Nephron progenitor cell (in vitro differentiated cells): Measurements from ENCODE around the gene MARCHF3.
"Not testable (repeated sequence)": the region's sequence is repeated elsewhere in the genome, so short reads cannot be mapped to it uniquely, and the experiment has no call there.

Experiments
- DNase-seq: peaks from one replicate; pipeline ENCODE4 v3.0.0; 2021
- H3K27ac Mint-ChIP-seq: 2 replicates; pipeline ENCODE4 v1.8.0; 2021; ENCODE audit warnings: mild to moderate bottlenecking, moderate library complexity, mixed read lengths
- H3K27me3 Mint-ChIP-seq: 2 replicates; pipeline ENCODE4 v1.8.0; 2021; ENCODE audit warnings: mild to moderate bottlenecking, low read depth, mixed read lengths; ENCODE audit not compliant: poor library complexity
- H3K36me3 Mint-ChIP-seq: 2 replicates; pipeline ENCODE4 v1.8.0; 2021; ENCODE audit warnings: low read depth, mixed read lengths
- H3K4me1 Mint-ChIP-seq: 2 replicates; pipeline ENCODE4 v1.8.0; 2021; ENCODE audit warnings: mixed read lengths
- H3K4me3 Mint-ChIP-seq: 2 replicates; pipeline ENCODE4 v1.8.0; 2021; ENCODE audit warnings: mild to moderate bottlenecking, moderate library complexity, mixed read lengths
- H3K9me3 Mint-ChIP-seq: 2 replicates; pipeline ENCODE4 v1.8.0; 2021; ENCODE audit warnings: mild to moderate bottlenecking, moderate library complexity, mixed read lengths
- CTCF ChIP-seq: fragments of 200-600 bp; sonication (generic); IDR thresholded peaks from 2 replicates; pipeline ENCODE4 v1.5.0; 2021; ENCODE audit warnings: antibody characterized with exemption

Gene MARCHF3

GRCh38 chr5:126897851-126898630 lies 132.3 kb downstream of the MARCHF3 start:
- peaks cover 31% of the 10 kb centered on the region for H3K9me3 Mint-ChIP-seq
- H3K4me3 Mint-ChIP-seq, result no peak overlapping the region
- TF ChIP-seq CTCF, result no peak
- no peak for DNase-seq
- H3K27me3 Mint-ChIP-seq, result peaks cover 4% of the 10 kb centered on the region
- H3K27ac Mint-ChIP-seq, result no peak overlapping the region
- H3K4me1 Mint-ChIP-seq, result peaks cover 16% of the 10 kb centered on the region
- H3K36me3 Mint-ChIP-seq, result peaks cover 43% of the 10 kb centered on the region

GRCh38 chr5:126896170-126896702 lies 134.1 kb downstream of the MARCHF3 start:
- Mint-ChIP-seq H3K27me3 (peaks cover 4% of the 10 kb centered on the region), H3K4me3 (no peak overlapping the region), H3K4me1 (peaks cover 16% of the 10 kb centered on the region), H3K27ac (peak overlapping the region; percentile 91), H3K9me3 (peaks cover 29% of the 10 kb centered on the region), H3K36me3 (peaks cover 34% of the 10 kb centered on the region)
- no peak for DNase-seq
- no peak for TF ChIP-seq CTCF

DNA sequence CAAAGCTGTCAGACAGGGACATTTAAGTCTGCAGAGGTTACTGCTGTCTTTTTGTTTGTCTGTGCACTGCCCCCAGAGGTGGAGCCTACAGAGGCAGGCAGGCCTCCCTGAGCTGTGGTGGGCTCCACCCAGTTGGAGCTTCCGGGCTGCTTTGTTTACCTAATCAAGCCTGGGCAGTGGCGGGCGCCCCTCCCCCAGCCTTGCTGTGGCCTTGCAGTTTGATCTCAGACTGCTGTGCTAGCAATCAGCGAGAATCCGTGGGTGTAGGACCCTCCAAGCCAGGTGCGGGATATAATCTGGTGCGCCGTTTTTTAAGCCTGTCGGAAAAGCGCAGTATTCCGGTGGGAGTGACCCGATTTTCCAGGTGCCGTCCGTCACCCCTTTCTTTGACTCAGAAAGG lies 134.6 kb downstream of the MARCHF3 start:
- not testable (repeated sequence) for H3K27ac Mint-ChIP-seq, H3K27me3 Mint-ChIP-seq, H3K4me3 Mint-ChIP-seq
- peak; percentile 42 for DNase-seq
- Mint-ChIP-seq H3K36me3 (peaks cover 34% of the 10 kb centered on the region), H3K9me3 (peaks cover 29% of the 10 kb centered on the region), H3K4me1 (peaks cover 16% of the 10 kb centered on the region)

GRCh38 chr5:126890414-126890813 lies 139.9 kb downstream of the MARCHF3 start:
- Mint-ChIP-seq H3K36me3 (peaks cover 21% of the 10 kb centered on the region), H3K9me3 (peaks cover 17% of the 10 kb centered on the region)
- not testable (repeated sequence) for H3K27me3 Mint-ChIP-seq, H3K4me1 Mint-ChIP-seq, DNase-seq, H3K27ac Mint-ChIP-seq, H3K4me3 Mint-ChIP-seq

- Mint-ChIP-seq H3K4me3 (no peak overlapping the region), H3K9me3 (peaks cover 3% of the 10 kb centered on the region), H3K4me1 (peaks cover 9% of the 10 kb centered on the region), H3K27ac (no peak overlapping the region), H3K36me3 (peaks cover 11% of the 10 kb centered on the region), H3K27me3 (no peaks in the 10 kb centered on the region)
- no peak for TF ChIP-seq CTCF
- no peak for DNase-seq
Observed at GRCh38 chr5:126888175-126888574, 142.2 kb downstream of the MARCHF3 start.

DNA sequence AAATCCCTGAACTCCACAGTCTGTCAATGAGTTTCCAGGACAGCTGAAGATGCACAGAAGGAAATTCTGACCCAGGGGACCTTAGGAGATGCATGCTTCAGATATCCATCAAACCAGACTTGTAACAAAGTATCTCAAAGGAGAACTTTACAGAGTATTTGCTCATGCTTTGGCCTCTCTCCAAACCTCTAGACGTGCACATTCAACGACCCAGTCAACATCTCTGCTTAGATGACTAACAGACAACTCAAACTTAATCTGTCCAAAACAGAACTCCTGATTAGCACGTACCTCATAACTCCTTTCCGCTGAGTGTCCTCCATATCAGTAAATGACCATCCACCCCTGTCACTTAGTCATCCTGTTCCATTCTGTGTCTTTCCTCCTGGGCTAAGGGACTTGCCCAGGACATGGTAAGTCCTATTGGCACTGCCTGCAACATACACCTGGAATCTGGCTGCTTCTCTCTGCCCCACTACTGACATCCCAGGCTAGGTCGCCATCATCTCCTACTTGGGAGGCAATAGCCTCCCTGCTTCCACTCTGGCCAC lies 146.0 kb downstream of the MARCHF3 start:
- H3K9me3 Mint-ChIP-seq, result no peaks in the 10 kb centered on the region
- no peak for TF ChIP-seq CTCF
- no peak overlapping the region for H3K4me3 Mint-ChIP-seq
- H3K4me1 Mint-ChIP-seq, result peaks cover 10% of the 10 kb centered on the region
- H3K27me3 Mint-ChIP-seq, result no peaks in the 10 kb centered on the region
- peaks cover 8% of the 10 kb centered on the region for H3K36me3 Mint-ChIP-seq
- no peak for DNase-seq
- H3K27ac Mint-ChIP-seq, result no peak overlapping the region
